B cell (primary cell): ENCODE data around the gene C6orf58. TPM values are rescaled to one million over a fixed set of nuclear protein-coding genes. Genes with fewer than 3 reads are reported as not detected.

Experiments used
- ATAC-seq: fragments of 200-7000 bp; cut with Tn5 transposase; one replicate; pipeline ENCODE4 v1.10.0; 2021; ENCODE audit warnings: low read depth, mild to moderate bottlenecking, moderate number of reproducible peaks, moderate library complexity
- CTCF ChIA-PET: fragments of 350-600 bp; sonication (Branson Sonifier 250); formaldehyde crosslinking; loops from one replicate; lab custom pipeline; 2021; ENCODE audit warnings: antibody characterized with exemption, inconsistent platforms; lab: Charles Lee
- POLR2A ChIA-PET: fragments of 350-600 bp; sonication (Branson Sonifier 250); formaldehyde crosslinking; loops from one replicate; lab custom pipeline; 2021; ENCODE audit warnings: antibody characterized with exemption; lab: Charles Lee
- DNase-seq: peaks from one replicate; pipeline ENCODE4 v3.0.0; 2013
- H2AFZ ChIP-seq: 2 replicates; pipeline ENCODE4 v1.6.1; 2012; ENCODE audit warnings: mild to moderate bottlenecking, low read depth, low read length; ENCODE audit not compliant: insufficient read depth, poor library complexity, severe bottlenecking
- H3K27ac ChIP-seq, 2 donors: 1 replicate in 1 of 2; 2 replicates in 1 of 2; pipeline ENCODE4 v1.5.1; 2012 to 2013; ENCODE audit warnings: low read length in 2 of 2, mild to moderate bottlenecking in 2 of 2, moderate library complexity in 1 of 2
- H3K27me3 ChIP-seq, 4 experiments: fragments of 200-600 bp in 1 of 4; sonication (generic) in 1 of 4; replicated peaks in 1 of 4; 1 replicate in 2 of 4; 2 replicates in 2 of 4; pipeline versions ENCODE4 v1.6.1 to v1.7.0; 2013 to 2016; ENCODE audit warnings: low read length in 3 of 4, mild to moderate bottlenecking in 2 of 4, mixed read lengths in 1 of 4, moderate library complexity in 1 of 4; ENCODE audit not compliant: insufficient read depth in 4 of 4, control insufficient read depth in 3 of 4; ENCODE audit errors: control extremely low read depth in 1 of 4
- H3K36me3 ChIP-seq, 2 experiments: replicated peaks in 1 of 2; 1 replicate in 1 of 2; 2 replicates in 1 of 2; pipeline versions ENCODE4 v1.6.1 to v1.7.1; 2013; ENCODE audit warnings: low read length in 1 of 2; ENCODE audit not compliant: insufficient read depth in 2 of 2, control insufficient read depth in 1 of 2; ENCODE audit errors: control extremely low read depth in 1 of 2, extremely low read depth in 1 of 2
- H3K4me1 ChIP-seq, 2 donors: fragments of 200-600 bp in 1 of 2; sonication (generic) in 1 of 2; 1 replicate in 1 of 2; 2 replicates in 1 of 2; pipeline versions ENCODE4 v1.5.1 to v1.6.1; 2013 to 2017; ENCODE audit warnings: low read length in 2 of 2; ENCODE audit not compliant: control insufficient read depth in 2 of 2, insufficient read depth in 2 of 2
- H3K4me2 ChIP-seq: replicated peaks from 2 replicates; pipeline ENCODE3; 2012; ENCODE audit warnings: mild to moderate bottlenecking, low read depth, low read length; ENCODE audit not compliant: poor library complexity, severe bottlenecking
- H3K4me3 ChIP-seq, 5 experiments: fragments of 200-600 bp in 1 of 5; sonication (generic) in 1 of 5; 1 replicate in 3 of 5; 2 replicates in 2 of 5; pipeline versions ENCODE4 v1.5.1 to v1.7.0; 2011 to 2016; ENCODE audit warnings: low read length in 4 of 5, mild to moderate bottlenecking in 4 of 5, low read depth in 2 of 5, control low read depth in 1 of 5, moderate library complexity in 1 of 5; ENCODE audit not compliant: insufficient read depth in 1 of 5; ENCODE audit errors: control extremely low read depth in 1 of 5, extremely low read depth in 1 of 5
- H3K79me2 ChIP-seq: fragments of 200-600 bp; sonication (generic); one replicate; pipeline ENCODE4 v1.6.0; 2016; ENCODE audit warnings: low read length; ENCODE audit not compliant: control insufficient read depth, insufficient read depth
- H3K9ac ChIP-seq: fragments of 200-600 bp; sonication (generic); 2 replicates; pipeline ENCODE4 v1.6.1; 2017; ENCODE audit warnings: mild to moderate bottlenecking, low read length, moderate library complexity
- H3K9me3 ChIP-seq, 3 donors: one replicate each; pipeline versions ENCODE4 v1.6.1 to v1.7.1; 2013; ENCODE audit warnings: low read length in 2 of 3; ENCODE audit not compliant: control insufficient read depth in 2 of 3, insufficient read depth in 1 of 3; ENCODE audit errors: control extremely low read depth in 1 of 3
- H4K20me1 ChIP-seq: 2 replicates; pipeline ENCODE4 v1.6.0; 2012; ENCODE audit warnings: mild to moderate bottlenecking, low read length; ENCODE audit not compliant: insufficient read depth, control insufficient read depth, poor library complexity, severe bottlenecking
- H3K27ac Mint-ChIP-seq: one replicate; pipeline ENCODE4 v1.8.0; 2021; ENCODE audit warnings: mixed read lengths
- H3K27me3 Mint-ChIP-seq: one replicate; pipeline ENCODE4 v1.8.0; 2021; ENCODE audit warnings: mixed read lengths
- H3K4me1 Mint-ChIP-seq: one replicate; pipeline ENCODE4 v1.8.0; 2021; ENCODE audit warnings: mixed read lengths
- H3K4me3 Mint-ChIP-seq: one replicate; pipeline ENCODE4 v1.8.0; 2021; ENCODE audit warnings: mixed read lengths
- H3K9me3 Mint-ChIP-seq: one replicate; pipeline ENCODE4 v1.8.0; 2022; ENCODE audit warnings: mixed read lengths; ENCODE audit not compliant: insufficient read depth
- CTCF ChIP-seq: fragments of 200-600 bp; IDR thresholded peaks from one replicate; pipeline ENCODE4 v1.8.0; 2022; ENCODE audit warnings: antibody characterized with exemption, mild to moderate bottlenecking
- EZH2 ChIP-seq: IDR thresholded peaks from 2 replicates; pipeline ENCODE4 v1.6.1; 2012; ENCODE audit warnings: borderline replicate concordance, low read depth, mild to moderate bottlenecking, moderate library complexity, low read length; ENCODE audit not compliant: insufficient read depth, poor library complexity, severe bottlenecking
- WGBS: methylation state at CpG from one replicate; pipeline ENCODE4 v1.1.5; 2013; ENCODE audit warnings: missing lambda C conversion rate; ENCODE audit not compliant: insufficient coverage; 5-methylcytosine and 5-hydroxymethylcytosine counted together
- intact Hi-C: fragments of 100-400 bp; cut with micrococcal nuclease; formaldehyde crosslinking; loops from one replicate; pipeline ENCODE4 v1.10.0; 2022
- polyA minus RNA-seq: library from RNA; depleted of rRNA, polyadenylated mRNA; stranded (reverse); fragments of >200 nt; gene quantifications from 2 replicates; pipeline ENCODE4 v1.2.3, GENCODE V29; 2012
- polyA plus RNA-seq: library from polyadenylated mRNA; depleted of rRNA; stranded (reverse); fragments of >200 nt; gene quantifications from 2 replicates; pipeline ENCODE4 v1.2.3, GENCODE V29; 2012
- total RNA-seq, 2 donors: library from RNA; stranded (reverse); fragments of 120-200 nt in 1 of 2; gene quantifications; 1 replicate in 1 of 2; 2 replicates in 1 of 2; pipeline versions ENCODE4 v1.2.3 to v1.2.4, GENCODE V29; 2013 to 2022

The C6orf58 gene
- not detected in 2 replicates for total RNA-seq
- total RNA-seq (2013) = not detected
- polyA plus RNA-seq = not detected in 2 replicates
- polyA minus RNA-seq = not detected in 2 replicates

DNA sequence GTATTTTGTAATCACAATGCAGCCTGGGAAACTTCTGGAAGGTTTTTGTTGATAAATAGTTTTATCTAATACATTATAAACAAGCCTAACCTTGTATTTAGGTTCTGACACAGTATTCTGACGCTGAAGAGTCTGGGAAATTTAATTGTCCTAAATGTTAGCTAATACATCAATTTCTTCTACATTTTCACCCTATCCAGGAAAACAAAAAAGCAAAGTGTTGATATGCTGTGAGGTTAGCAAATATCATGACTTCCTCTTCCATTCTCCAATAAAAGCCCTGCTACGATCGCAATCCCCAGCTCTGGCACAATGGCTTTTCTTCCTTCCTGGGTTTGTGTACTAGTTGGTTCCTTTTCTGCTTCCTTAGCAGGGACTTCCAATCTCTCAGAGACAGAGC, at the start of gene C6orf58:
C6orf58 (plus strand) TSS at position 301 of the 400 bp plus-strand sequence; CDS start at position 313, 12 bp downstream.
- H3K27ac Mint-ChIP-seq = no peak within 1 kb of the TSS
- no peak within 1 kb of the TSS for H3K27ac ChIP-seq
- H3K4me1 Mint-ChIP-seq = no peaks in the 10 kb centered on the region
- no peaks in the 10 kb centered on the region for H4K20me1 ChIP-seq
- no peaks in the 10 kb centered on the region for H3K36me3 ChIP-seq
- H3K4me1 ChIP-seq = no peaks in the 10 kb centered on the region
- no peak within 1 kb of the TSS for H3K4me2 ChIP-seq
- CTCF ChIA-PET = interaction anchor here (0.8 kb wide), 1 partner anchor 24 kb away, joined by 3 read pairs; no protein-coding TSS in a partner anchor
- no peak within 1 kb of the TSS for H2AFZ ChIP-seq
- no CpG with 5 or more reads among the region's 3 CpGs for WGBS
- H3K4me3 ChIP-seq = no peak within 1 kb of the TSS
- peaks cover 0 to 2% (median 0%) of the 10 kb centered on the region in 4 experiments for H3K27me3 ChIP-seq
- no peaks in the 10 kb centered on the region for H3K79me2 ChIP-seq
- H3K9ac ChIP-seq = no peak within 1 kb of the TSS
- TF ChIP-seq CTCF (no peak), EZH2 (no peak)
- H3K9me3 ChIP-seq = no peaks in the 10 kb centered on the region
- no peaks in the 10 kb centered on the region for H3K27me3 Mint-ChIP-seq
- ATAC-seq (no peak), DNase-seq (no peak)
- POLR2A ChIA-PET = no interaction called here
- no peaks in the 10 kb centered on the region for H3K9me3 Mint-ChIP-seq
- intact Hi-C loops = no loop called here
- no peak within 1 kb of the TSS for H3K4me3 Mint-ChIP-seq

DNA sequence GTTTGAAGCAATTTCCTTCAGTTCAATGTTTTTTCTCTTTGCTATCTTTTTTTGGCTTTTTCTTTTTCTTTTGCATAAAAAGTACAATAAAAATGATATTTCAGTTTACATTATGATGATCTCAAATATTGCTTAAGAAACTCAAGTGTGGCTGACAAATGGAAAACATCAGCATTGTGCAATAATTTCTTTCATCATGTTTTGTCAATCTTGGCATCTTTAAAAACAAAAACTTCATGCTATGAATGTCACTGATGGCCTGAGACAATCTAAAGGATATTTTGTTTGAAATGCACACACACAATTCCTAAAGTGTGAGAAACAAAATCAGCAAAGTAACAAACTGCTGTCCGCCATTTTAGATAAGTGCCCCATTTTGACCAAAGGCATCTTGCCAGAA, 44.0 kb upstream of the C6orf58 start:
- intact Hi-C loops = loop anchor here (10.0 kb wide), 1 partner anchor 728 kb away; no protein-coding TSS in a partner anchor

More for the DNA sequence above, 44.0 kb upstream of the C6orf58 start:
- H3K4me3 Mint-ChIP-seq = no peak overlapping the region
- H3K27ac Mint-ChIP-seq = no peak overlapping the region
- TF ChIP-seq EZH2 (no peak), CTCF (no peak)
- no peak overlapping the region for H3K27ac ChIP-seq
- no peaks in the 10 kb centered on the region for H3K79me2 ChIP-seq
- no peaks in the 10 kb centered on the region for H3K9me3 Mint-ChIP-seq
- no peaks in the 10 kb centered on the region for H4K20me1 ChIP-seq
- ChIA-PET CTCF (no interaction called here), POLR2A (no interaction called here)
- no peak for DNase-seq
- no peaks in the 10 kb centered on the region for H3K36me3 ChIP-seq
- no peak overlapping the region for H2AFZ ChIP-seq
- ATAC-seq = no peak
- no peaks in the 10 kb centered on the region for H3K4me1 Mint-ChIP-seq
- H3K4me2 ChIP-seq = no peak overlapping the region
- H3K4me1 ChIP-seq = no peaks in the 10 kb centered on the region
- H3K9ac ChIP-seq = no peak overlapping the region
- peaks cover 0 to 8% (median 0%) of the 10 kb centered on the region in 4 experiments for H3K27me3 ChIP-seq
- no peak overlapping the region for H3K4me3 ChIP-seq
- no peaks in the 10 kb centered on the region for H3K9me3 ChIP-seq
- 89% methylated on average over 1 of the region's 1 CpG for WGBS
- peaks cover 8% of the 10 kb centered on the region for H3K27me3 Mint-ChIP-seq
